ENCODE measurements around the gene TMEM88.

DNA sequence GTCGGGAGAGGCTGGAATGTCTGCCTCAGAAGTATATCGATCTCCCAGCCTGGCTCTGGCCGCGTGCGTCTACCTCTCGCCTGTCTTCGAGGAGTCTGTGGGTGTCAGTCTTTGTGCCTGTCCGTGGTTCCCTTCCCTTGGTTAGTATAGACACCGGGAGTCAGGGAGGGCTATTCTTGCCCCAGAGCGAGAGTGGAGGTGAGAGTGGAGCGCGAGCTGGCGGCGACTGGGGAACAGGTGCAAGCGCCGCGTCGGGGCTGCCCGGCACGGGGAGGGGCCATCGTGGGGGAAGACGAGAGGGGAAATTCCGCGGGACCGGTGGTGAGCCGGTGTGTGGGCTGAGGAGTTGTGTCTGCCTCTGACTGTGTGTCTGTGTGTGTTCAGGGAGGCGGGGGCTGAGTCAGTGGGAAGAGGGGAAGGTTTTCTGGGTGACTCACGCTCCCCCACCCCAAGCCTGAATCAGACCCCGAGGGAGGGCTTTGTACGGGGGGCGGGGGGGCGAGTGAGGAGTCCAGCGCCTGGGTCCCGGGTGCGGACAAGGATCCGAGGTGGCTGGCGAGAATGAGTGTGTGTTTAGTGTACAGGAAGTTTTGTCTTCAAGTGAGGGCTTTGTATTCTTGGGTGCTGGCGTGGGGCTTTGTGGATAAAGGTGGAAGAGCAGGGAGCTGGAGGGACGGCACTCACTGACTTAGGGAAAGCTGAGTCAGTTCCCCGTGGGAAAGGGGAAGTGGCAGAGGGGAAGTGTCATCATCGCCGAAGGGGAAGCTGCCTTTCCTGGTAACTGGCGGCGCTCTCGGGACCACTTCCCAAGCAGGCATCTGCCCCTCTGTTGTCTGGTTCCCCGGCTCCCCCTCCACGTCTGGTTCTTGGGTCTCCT lies 12.2 kb upstream of the TMEM88 start:
- TF ChIP-seq MYNN (CRISPR knock-in tag; IDR thresholded peaks at IDR 0.05; ENCODE audit: low read depth) (no peak), ZNF230 (CRISPR knock-in tag; IDR thresholded peaks at IDR 0.05) (no peak), ATF7 (IDR thresholded peaks at IDR 0.05) (no peak), ATF7 (CRISPR knock-in tag; IDR thresholded peaks at IDR 0.05) (no peak), POLR2A (IDR thresholded peaks at IDR 0.05; ENCODE audit: insufficient read depth in 1 of 2, low read depth in 2 of 2, low read length in 2 of 2) (peak in 1 of 2 experiments; percentile 49; a peak in 1 of 4 replicates), SAFB2 (CRISPR knock-in tag; IDR thresholded peaks at IDR 0.05; ENCODE audit: borderline replicate concordance, low read depth) (0 out of 2 replicates have a peak, but pooled peaks have one; percentile 52), CC2D1A (CRISPR knock-in tag; IDR thresholded peaks at IDR 0.05) (no peak)
- TF ChIP-seq, protein P1, sequence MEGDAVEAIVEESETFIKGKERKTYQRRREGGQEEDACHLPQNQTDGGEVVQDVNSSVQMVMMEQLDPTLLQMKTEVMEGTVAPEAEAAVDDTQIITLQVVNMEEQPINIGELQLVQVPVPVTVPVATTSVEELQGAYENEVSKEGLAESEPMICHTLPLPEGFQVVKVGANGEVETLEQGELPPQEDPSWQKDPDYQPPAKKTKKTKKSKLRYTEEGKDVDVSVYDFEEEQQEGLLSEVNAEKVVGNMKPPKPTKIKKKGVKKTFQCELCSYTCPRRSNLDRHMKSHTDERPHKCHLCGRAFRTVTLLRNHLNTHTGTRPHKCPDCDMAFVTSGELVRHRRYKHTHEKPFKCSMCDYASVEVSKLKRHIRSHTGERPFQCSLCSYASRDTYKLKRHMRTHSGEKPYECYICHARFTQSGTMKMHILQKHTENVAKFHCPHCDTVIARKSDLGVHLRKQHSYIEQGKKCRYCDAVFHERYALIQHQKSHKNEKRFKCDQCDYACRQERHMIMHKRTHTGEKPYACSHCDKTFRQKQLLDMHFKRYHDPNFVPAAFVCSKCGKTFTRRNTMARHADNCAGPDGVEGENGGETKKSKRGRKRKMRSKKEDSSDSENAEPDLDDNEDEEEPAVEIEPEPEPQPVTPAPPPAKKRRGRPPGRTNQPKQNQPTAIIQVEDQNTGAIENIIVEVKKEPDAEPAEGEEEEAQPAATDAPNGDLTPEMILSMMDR (CRISPR knock-in tag; IDR thresholded peaks at IDR 0.05), result no peak

Data from HepG2 (cell line).